OCI-LY7 (cell line): ENCODE data around the gene GLIS1. TPM values are rescaled to one million over a fixed set of nuclear protein-coding genes. Genes with fewer than 3 reads are reported as not detected.

ENCODE experiments used
- BruUV-seq: library from RNA; stranded (reverse); fragments of 400-500 nt; replicated peaks from 2 replicates; lab custom pipeline; 2021; lab: Mats Ljungman, UMichigan
- CTCF ChIA-PET: fragments of 300-600 bp; sonication (Branson Sonifier 250); formaldehyde crosslinking; loops from one replicate; lab custom pipeline; 2022; ENCODE audit warnings: antibody characterized with exemption; ENCODE audit not compliant: unreplicated experiment; lab: Charles Lee
- POLR2A ChIA-PET: fragments of 300-600 bp; sonication (Branson Sonifier 250); formaldehyde crosslinking; loops from one replicate; lab custom pipeline; 2022; ENCODE audit warnings: antibody characterized with exemption; lab: Charles Lee
- DNase-seq: peaks from one replicate; pipeline ENCODE4 v3.0.0-alpha.2; 2015; ENCODE audit warnings: low spot score
- H2AFZ ChIP-seq: fragments of 200-600 bp; sonication (generic), shearing (Covaris generic); 2 replicates; pipeline ENCODE4 v1.6.1; 2014; ENCODE audit warnings: mild to moderate bottlenecking, antibody characterized with exemption, low read length, moderate library complexity
- H3K27ac ChIP-seq: fragments of 200-600 bp; sonication (generic); 2 replicates; pipeline ENCODE4 v1.5.1; 2014; ENCODE audit warnings: mixed run types, low read depth, mild to moderate bottlenecking, moderate library complexity, low read length, inconsistent platforms; ENCODE audit not compliant: poor library complexity, severe bottlenecking
- H3K36me3 ChIP-seq: fragments of 200-600 bp; sonication (generic); 2 replicates; pipeline ENCODE4 v1.6.1; 2014; ENCODE audit warnings: mild to moderate bottlenecking, antibody characterized with exemption, low read length, moderate library complexity, mixed read lengths; ENCODE audit not compliant: insufficient read depth
- H3K4me1 ChIP-seq: fragments of 200-600 bp; sonication (generic); 2 replicates; pipeline ENCODE4 v1.5.1; 2014; ENCODE audit warnings: mild to moderate bottlenecking, low read length; ENCODE audit not compliant: insufficient read depth, poor library complexity, severe bottlenecking
- H3K4me2 ChIP-seq: fragments of 200-600 bp; sonication (generic); 2 replicates; pipeline ENCODE4 v1.6.1; 2014; ENCODE audit warnings: mild to moderate bottlenecking, low read length
- H3K4me3 ChIP-seq: fragments of 200-600 bp; sonication (generic); 2 replicates; pipeline ENCODE4 v1.5.1; 2014; ENCODE audit warnings: mild to moderate bottlenecking, low read depth, low read length; ENCODE audit not compliant: poor library complexity, severe bottlenecking
- H3K79me2 ChIP-seq: fragments of 200-600 bp; sonication (generic); 2 replicates; pipeline ENCODE4 v1.6.1; 2016; ENCODE audit warnings: low read depth, mild to moderate bottlenecking, low read length, moderate library complexity, mixed read lengths; ENCODE audit not compliant: insufficient read depth
- H3K9me2 ChIP-seq: fragments of 200-600 bp; sonication (generic); 2 replicates; pipeline ENCODE4 v1.6.1; 2016; ENCODE audit warnings: mild to moderate bottlenecking, low read length, mixed read lengths; ENCODE audit not compliant: insufficient read depth
- H3K9me3 ChIP-seq: fragments of 200-600 bp; sonication (generic); 2 replicates; pipeline ENCODE4 v1.6.1; 2014; ENCODE audit warnings: mild to moderate bottlenecking, mixed run types, low read length, mixed read lengths
- H4K20me1 ChIP-seq: fragments of 200-600 bp; sonication (generic); 2 replicates; pipeline ENCODE4 v1.6.1; 2014; ENCODE audit warnings: mild to moderate bottlenecking, antibody characterized with exemption, low read length, moderate library complexity, mixed read lengths; ENCODE audit not compliant: insufficient read depth
- EZH2phosphoT487 ChIP-seq: fragments of 200-600 bp; sonication (generic); IDR thresholded peaks from 2 replicates; pipeline ENCODE4 v1.6.1; 2018; ENCODE audit warnings: low read depth, borderline replicate concordance, mild to moderate bottlenecking, mixed run types, antibody characterized with exemption, low read length, moderate library complexity, mixed read lengths
- intact Hi-C: fragments of 100-400 bp; cut with micrococcal nuclease; formaldehyde crosslinking; loops from one replicate; pipeline ENCODE4 v1.10.0; 2022; ENCODE audit not compliant: unreplicated experiment
- small RNA-seq: library from RNA; depleted of rRNA; stranded (forward); fragments of <200 nt; gene quantifications from one replicate; pipeline ENCODE3, GENCODE V24; 2014
- total RNA-seq, 2 experiments: library from RNA; depleted of rRNA in 1 of 2; stranded (reverse); fragments of >200 nt in 1 of 2; shearing (Covaris generic) in 1 of 2; gene quantifications; 2 replicates each; pipeline ENCODE4 v1.2.3, GENCODE V29; 2014 to 2022
- TF ChIP-seq, protein P1 (sequence below): fragments of 200-600 bp; sonication (generic); conservative IDR thresholded peaks from 2 replicates; pipeline ENCODE4 v1.5.1; 2014; ENCODE audit warnings: mild to moderate bottlenecking, antibody characterized with exemption, low read length, moderate library complexity, mixed read lengths

GLIS1 gene
- total RNA-seq, 2 experiments from 2014 or later = not detected

GRCh38 chr1:53459321-53460175, 279.4 kb downstream of the GLIS1 start, which contains the start of gene DMRTB1:
TSS of gene DMRTB1 (plus strand) at chr1:53459399. CDS start at chr1:53459454, 55 bp downstream.
- no peak within 1 kb of the TSS for H3K4me3 ChIP-seq
- BruUV-seq = no TSS peak
- intact Hi-C loops = no loop called here
- no peak for TF ChIP-seq EZH2phosphoT487
- TF ChIP-seq, protein P1, sequence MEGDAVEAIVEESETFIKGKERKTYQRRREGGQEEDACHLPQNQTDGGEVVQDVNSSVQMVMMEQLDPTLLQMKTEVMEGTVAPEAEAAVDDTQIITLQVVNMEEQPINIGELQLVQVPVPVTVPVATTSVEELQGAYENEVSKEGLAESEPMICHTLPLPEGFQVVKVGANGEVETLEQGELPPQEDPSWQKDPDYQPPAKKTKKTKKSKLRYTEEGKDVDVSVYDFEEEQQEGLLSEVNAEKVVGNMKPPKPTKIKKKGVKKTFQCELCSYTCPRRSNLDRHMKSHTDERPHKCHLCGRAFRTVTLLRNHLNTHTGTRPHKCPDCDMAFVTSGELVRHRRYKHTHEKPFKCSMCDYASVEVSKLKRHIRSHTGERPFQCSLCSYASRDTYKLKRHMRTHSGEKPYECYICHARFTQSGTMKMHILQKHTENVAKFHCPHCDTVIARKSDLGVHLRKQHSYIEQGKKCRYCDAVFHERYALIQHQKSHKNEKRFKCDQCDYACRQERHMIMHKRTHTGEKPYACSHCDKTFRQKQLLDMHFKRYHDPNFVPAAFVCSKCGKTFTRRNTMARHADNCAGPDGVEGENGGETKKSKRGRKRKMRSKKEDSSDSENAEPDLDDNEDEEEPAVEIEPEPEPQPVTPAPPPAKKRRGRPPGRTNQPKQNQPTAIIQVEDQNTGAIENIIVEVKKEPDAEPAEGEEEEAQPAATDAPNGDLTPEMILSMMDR = no peak
- no peaks in the 10 kb centered on the region for H3K4me1 ChIP-seq
- DNase-seq = no peak
- no peaks in the 10 kb centered on the region for H3K9me3 ChIP-seq
- ChIA-PET CTCF (interaction anchor here (0.5 kb wide), 1 partner anchor 173 kb away, joined by 3 read pairs; no protein-coding TSS in a partner anchor), POLR2A (no interaction called here)
- no peaks in the 10 kb centered on the region for H3K9me2 ChIP-seq
- no peak within 1 kb of the TSS for H3K27ac ChIP-seq
- H3K4me2 ChIP-seq = no peak within 1 kb of the TSS
- H3K79me2 ChIP-seq = no peaks in the 10 kb centered on the region
- H3K36me3 ChIP-seq = no peaks in the 10 kb centered on the region
- no peaks in the 10 kb centered on the region for H4K20me1 ChIP-seq
- no peak within 1 kb of the TSS for H2AFZ ChIP-seq

GRCh38 chr1:53458634-53459033, 280.3 kb downstream of the GLIS1 start:
- TF ChIP-seq EZH2phosphoT487 = no peak
- TF ChIP-seq, protein P1 = no peak
- ChIA-PET CTCF (interaction anchor here (0.5 kb wide), 1 partner anchor 172 kb away, joined by 3 read pairs; no protein-coding TSS in a partner anchor), POLR2A (interaction anchor here (0.7 kb wide), 1 partner anchor 453 kb away, joined by 6 read pairs; no protein-coding TSS in a partner anchor)
- no peak overlapping the region for H3K4me2 ChIP-seq
- no peak overlapping the region for H3K27ac ChIP-seq
- H3K9me3 ChIP-seq = no peaks in the 10 kb centered on the region
- H3K79me2 ChIP-seq = no peaks in the 10 kb centered on the region
- no peak overlapping the region for H3K4me3 ChIP-seq
- DNase-seq = no peak
- no TSS peak for BruUV-seq
- H2AFZ ChIP-seq = no peak overlapping the region
- intact Hi-C loops = no loop called here
- H4K20me1 ChIP-seq = no peaks in the 10 kb centered on the region
- H3K36me3 ChIP-seq = no peaks in the 10 kb centered on the region
- H3K4me1 ChIP-seq = no peaks in the 10 kb centered on the region
- no peaks in the 10 kb centered on the region for H3K9me2 ChIP-seq

Small RNAs within 50 kb of the gene (small RNA-seq; reads per million reads assigned to genes)
- not detected for gene RF00418
- gene RNU7-95P = not detected

Other genes with a start within 250 kb of the GLIS1 start
- gene NDC1, start 99.1 kb upstream of the GLIS1 start, total RNA-seq (2014; rRNA removed; shearing (Covaris generic)) = 40.0 and 51.8 TPM in 2 replicates
- 61.8 and 71.5 TPM in 2 replicates for gene NDC1, start 99.1 kb upstream of the GLIS1 start, total RNA-seq (2022)
- 13.7 and 16.7 TPM in 2 replicates for gene YIPF1, start 150.6 kb upstream of the GLIS1 start, total RNA-seq (2014; rRNA removed; shearing (Covaris generic))
- 15.0 and 23.8 TPM in 2 replicates for gene YIPF1, start 150.6 kb upstream of the GLIS1 start, total RNA-seq (2022)
- gene DIO1, start 155.0 kb upstream of the GLIS1 start, total RNA-seq (2014; rRNA removed; shearing (Covaris generic)) = not detected in 2 replicates
- gene DIO1, start 155.0 kb upstream of the GLIS1 start, total RNA-seq (2022) = not detected in 2 replicates
- 57.0 and 61.0 TPM in 2 replicates for gene IFT25, start 206.5 kb upstream of the GLIS1 start, total RNA-seq (2014; rRNA removed; shearing (Covaris generic))
- 45.2 and 45.4 TPM in 2 replicates for gene IFT25, start 206.5 kb upstream of the GLIS1 start, total RNA-seq (2022)
- 12.5 and 17.5 TPM in 2 replicates for gene LRRC42, start 207.2 kb upstream of the GLIS1 start, total RNA-seq (2014; rRNA removed; shearing (Covaris generic))
- gene LRRC42, start 207.2 kb upstream of the GLIS1 start, total RNA-seq (2022) = 16.4 and 18.5 TPM in 2 replicates